Skeletal muscle tissue (tissue), 4 donors: ENCODE data around the gene MYO9B. TPM values are rescaled to one million over a fixed set of nuclear protein-coding genes. Genes with fewer than 3 reads are reported as not detected.
"Not testable (repeated sequence)": the region's sequence is repeated elsewhere in the genome, so short reads cannot be mapped to it uniquely, and the experiment has no call there.

Source experiments
- H3K27ac ChIP-seq: one replicate; pipeline ENCODE4 v1.7.0; 2013; ENCODE audit warnings: mild to moderate bottlenecking, low read depth, low read length, inconsistent platforms
- H3K27me3 ChIP-seq, 3 donors: one replicate each; pipeline ENCODE4 v1.7.0; 2013; ENCODE audit warnings: low read length in 3 of 3; ENCODE audit not compliant: control insufficient read depth in 3 of 3, insufficient read depth in 3 of 3
- H3K36me3 ChIP-seq, 3 donors: one replicate each; pipeline ENCODE4 v1.7.0; 2013; ENCODE audit warnings: low read length in 3 of 3; ENCODE audit not compliant: control insufficient read depth in 3 of 3, insufficient read depth in 3 of 3
- H3K4me1 ChIP-seq, 3 donors: one replicate each; pipeline ENCODE4 v1.7.0; 2013; ENCODE audit warnings: low read length in 3 of 3, mild to moderate bottlenecking in 3 of 3; ENCODE audit not compliant: control insufficient read depth in 3 of 3, insufficient read depth in 3 of 3
- H3K4me3 ChIP-seq, 3 donors: one replicate each; pipeline ENCODE4 v1.7.0; 2013; ENCODE audit warnings: low read length in 3 of 3
- H3K9ac ChIP-seq, 3 donors: one replicate each; pipeline ENCODE4 v1.7.0; 2013; ENCODE audit warnings: low read length in 3 of 3, mild to moderate bottlenecking in 3 of 3, moderate library complexity in 2 of 3, low read depth in 1 of 3
- H3K9me3 ChIP-seq, 3 donors: one replicate each; pipeline ENCODE4 v1.7.0; 2013; ENCODE audit warnings: low read length in 3 of 3; ENCODE audit not compliant: control insufficient read depth in 3 of 3
- total RNA-seq: library from RNA; depleted of rRNA; stranded (reverse); fragments of >200 nt; gene quantifications from one replicate; pipeline ENCODE4 v1.2.3, GENCODE V29; 2014
- donor health status: Osteomylitis.

MYO9B gene
- total RNA-seq, 1 donor from 2014 or later = 12.5 TPM

- Histone ChIP-seq H3K4me1 (peaks cover 0 to 13% (median 7%) of the 10 kb centered on the region in 3 donors), H3K27ac (no peak overlapping the region), H3K9ac (no peak overlapping the region), H3K36me3 (no peaks in the 10 kb centered on the region), H3K4me3 (no peak overlapping the region), H3K9me3 (no peaks in the 10 kb centered on the region), H3K27me3 (no peaks in the 10 kb centered on the region)
These were observed 10.5 kb downstream of the MYO9B start for GRCh38 chr19:17086120-17086519.

DNA sequence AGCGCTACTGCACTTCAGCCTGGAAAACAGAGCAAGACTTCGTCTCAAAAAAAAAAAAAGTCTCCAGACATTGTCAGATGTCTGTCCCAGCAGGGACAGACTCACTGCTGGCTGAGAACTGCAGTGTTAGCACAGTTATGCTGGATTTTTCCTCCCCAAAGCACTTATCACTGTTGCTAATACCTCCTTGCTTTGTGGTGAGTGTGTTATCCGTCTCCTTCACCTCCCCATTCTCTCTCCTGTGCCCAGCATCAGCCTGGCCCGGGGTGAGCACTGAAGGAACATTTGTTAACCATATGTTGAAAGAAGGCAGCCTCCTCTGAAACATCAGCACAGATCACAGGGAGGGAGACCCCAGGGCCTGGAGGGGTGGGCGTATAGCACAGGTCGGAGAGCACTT is 11.3 kb downstream of the MYO9B start:
- H3K27ac ChIP-seq = no peak overlapping the region
- H3K9me3 ChIP-seq = no peaks in the 10 kb centered on the region
- no peak overlapping the region for H3K4me3 ChIP-seq

DNA sequence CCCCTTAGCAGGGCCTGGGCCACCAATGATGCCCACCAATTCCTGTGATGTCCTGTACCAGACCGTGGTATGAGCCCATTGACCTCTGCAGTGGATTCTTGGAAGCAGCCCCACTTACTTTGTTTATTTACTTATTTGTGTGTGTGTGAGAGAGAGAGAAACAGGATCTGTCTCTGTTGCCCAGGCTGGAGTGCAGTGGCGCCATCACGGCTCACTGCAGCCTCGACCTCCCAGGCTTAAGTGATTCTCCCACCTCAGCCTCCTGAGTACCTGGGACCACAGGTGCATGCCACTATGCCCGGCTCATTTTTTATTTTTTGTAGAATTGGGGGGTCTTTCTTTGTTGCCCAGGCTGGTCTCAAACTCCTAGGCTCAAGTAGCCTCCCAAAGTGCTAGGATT is 13.0 kb downstream of the MYO9B start:
- Histone ChIP-seq H3K4me1 (peaks cover 0 to 8% (median 0%) of the 10 kb centered on the region in 3 donors), H3K27ac (no peak overlapping the region), H3K9ac (no peak overlapping the region)

More for the DNA sequence above, 11.3 kb downstream of the MYO9B start:
- Histone ChIP-seq H3K4me1 (peaks cover 0 to 13% (median 7%) of the 10 kb centered on the region in 3 donors), H3K36me3 (no peaks in the 10 kb centered on the region), H3K9ac (no peak overlapping the region), H3K27me3 (no peaks in the 10 kb centered on the region)

GRCh38 chr19:17090583-17090982 is 15.0 kb downstream of the MYO9B start:
- H3K9ac ChIP-seq = no peak overlapping the region
- no peaks in the 10 kb centered on the region for H3K36me3 ChIP-seq
- no peak overlapping the region for H3K27ac ChIP-seq
- no peaks in the 10 kb centered on the region for H3K27me3 ChIP-seq
- no peaks in the 10 kb centered on the region for H3K9me3 ChIP-seq
- no peak overlapping the region for H3K4me3 ChIP-seq
- H3K4me1 ChIP-seq = peaks cover 0 to 8% (median 0%) of the 10 kb centered on the region in 3 donors

More for the DNA sequence above, 13.0 kb downstream of the MYO9B start:
- Histone ChIP-seq H3K9me3 (no peaks in the 10 kb centered on the region), H3K4me3 (no peak overlapping the region), H3K27me3 (no peaks in the 10 kb centered on the region), H3K36me3 (no peaks in the 10 kb centered on the region)

- H3K27ac ChIP-seq = no peak overlapping the region
- no peak overlapping the region for H3K4me3 ChIP-seq
- peak overlapping the region in 1 of 3 donors; percentile 33 for H3K9ac ChIP-seq
- H3K9me3 ChIP-seq = no peaks in the 10 kb centered on the region
- no peaks in the 10 kb centered on the region for H3K27me3 ChIP-seq
- peaks cover 0 to 8% (median 0%) of the 10 kb centered on the region in 3 donors for H3K4me1 ChIP-seq
- no peaks in the 10 kb centered on the region for H3K36me3 ChIP-seq
These were observed 16.3 kb downstream of the MYO9B start for GRCh38 chr19:17091758-17092333.

DNA sequence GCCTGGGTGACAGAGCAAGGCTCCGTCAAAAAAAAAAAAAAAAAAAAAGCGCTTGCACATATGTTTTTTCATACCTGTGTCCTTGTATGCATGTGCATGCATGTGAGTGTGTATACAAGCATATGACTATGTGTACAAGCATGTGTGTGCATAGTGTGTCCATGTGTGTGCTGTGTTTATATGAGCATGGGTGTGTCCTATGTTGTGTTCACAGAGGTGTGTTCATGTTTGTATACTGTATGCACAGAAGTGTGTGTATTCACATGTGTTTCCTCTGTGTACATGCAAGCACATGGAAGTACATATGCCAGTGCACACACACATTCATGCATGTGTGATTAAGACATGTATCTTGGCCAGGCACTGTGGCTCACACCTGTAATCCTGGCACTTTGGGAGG is 17.1 kb downstream of the MYO9B start:
- Histone ChIP-seq H3K4me1 (peaks cover 2 to 8% (median 4%) of the 10 kb centered on the region in 3 donors), H3K9me3 (no peaks in the 10 kb centered on the region), H3K27me3 (no peaks in the 10 kb centered on the region), H3K4me3 (no peak overlapping the region), H3K36me3 (no peaks in the 10 kb centered on the region), H3K27ac (no peak overlapping the region), H3K9ac (no peak overlapping the region)

GRCh38 chr19:17094694-17095093 is 19.1 kb downstream of the MYO9B start:
- H3K4me3 ChIP-seq = not testable (repeated sequence)

GRCh38 chr19:17095141-17095919 is 19.8 kb downstream of the MYO9B start:
- no peaks in the 10 kb centered on the region for H3K27me3 ChIP-seq
- H3K36me3 ChIP-seq = no peaks in the 10 kb centered on the region
- peaks cover 2 to 4% (median 4%) of the 10 kb centered on the region in 3 donors for H3K4me1 ChIP-seq
- H3K4me3 ChIP-seq = no peak overlapping the region
- no peaks in the 10 kb centered on the region for H3K9me3 ChIP-seq
- H3K9ac ChIP-seq = no peak overlapping the region
- peak overlapping the region; percentile 69 for H3K27ac ChIP-seq

More at GRCh38 chr19:17094694-17095093, 19.1 kb downstream of the MYO9B start:
- not testable (repeated sequence) for H3K36me3 ChIP-seq, H3K9ac ChIP-seq, H3K27me3 ChIP-seq, H3K4me1 ChIP-seq, H3K9me3 ChIP-seq
- H3K27ac ChIP-seq = peak overlapping the region; percentile 69

GRCh38 chr19:17097593-17098126 is 22.1 kb downstream of the MYO9B start:
- Histone ChIP-seq H3K9me3 (no peaks in the 10 kb centered on the region), H3K27me3 (no peaks in the 10 kb centered on the region), H3K27ac (peak overlapping the region; percentile 12), H3K9ac (no peak overlapping the region), H3K4me1 (peaks cover 0 to 4% (median 2%) of the 10 kb centered on the region in 3 donors), H3K4me3 (no peak overlapping the region), H3K36me3 (peaks cover 8 to 10% (median 9%) of the 10 kb centered on the region in 3 donors)

DNA sequence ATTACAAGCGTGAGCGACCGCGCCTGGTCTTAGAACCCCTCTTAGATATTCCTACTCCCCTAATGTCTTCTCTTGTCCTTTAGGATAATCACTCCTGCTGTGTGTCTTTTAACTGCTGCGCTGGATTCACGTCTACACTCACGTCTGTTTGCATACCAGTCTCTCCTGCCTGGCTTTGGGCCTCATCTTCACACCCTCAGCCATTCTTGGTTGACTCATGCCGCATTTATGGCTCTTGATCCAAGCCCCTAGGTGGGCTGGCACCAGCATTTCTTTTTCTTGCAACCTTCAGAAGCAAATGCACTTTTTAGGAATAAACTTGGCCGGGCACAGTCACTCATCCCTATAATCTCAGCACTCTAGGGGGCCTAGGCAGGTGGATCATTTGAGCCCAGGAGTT is 22.7 kb downstream of the MYO9B start:
- peak overlapping the region; percentile 12 for H3K27ac ChIP-seq
- H3K9me3 ChIP-seq = no peaks in the 10 kb centered on the region
- H3K27me3 ChIP-seq = no peaks in the 10 kb centered on the region
- H3K36me3 ChIP-seq = peaks cover 8 to 15% (median 14%) of the 10 kb centered on the region in 3 donors
- H3K9ac ChIP-seq = no peak overlapping the region
- no peak overlapping the region for H3K4me3 ChIP-seq
- peaks cover 0 to 4% (median 2%) of the 10 kb centered on the region in 3 donors for H3K4me1 ChIP-seq
